GM21723 (cell line): ENCODE data around the gene PRAMEF26.
"Not testable (repeated sequence)": the region's sequence is repeated elsewhere in the genome, so short reads cannot be mapped to it uniquely, and the experiment has no call there.

ENCODE experiments used
- ATAC-seq: cut with Tn5 transposase; IDR thresholded peaks from one replicate; pipeline ENCODE4 v1.9.1; 2021; ENCODE audit warnings: mild to moderate bottlenecking, moderate library complexity; ENCODE audit not compliant: unreplicated experiment

Gene PRAMEF26

DNA sequence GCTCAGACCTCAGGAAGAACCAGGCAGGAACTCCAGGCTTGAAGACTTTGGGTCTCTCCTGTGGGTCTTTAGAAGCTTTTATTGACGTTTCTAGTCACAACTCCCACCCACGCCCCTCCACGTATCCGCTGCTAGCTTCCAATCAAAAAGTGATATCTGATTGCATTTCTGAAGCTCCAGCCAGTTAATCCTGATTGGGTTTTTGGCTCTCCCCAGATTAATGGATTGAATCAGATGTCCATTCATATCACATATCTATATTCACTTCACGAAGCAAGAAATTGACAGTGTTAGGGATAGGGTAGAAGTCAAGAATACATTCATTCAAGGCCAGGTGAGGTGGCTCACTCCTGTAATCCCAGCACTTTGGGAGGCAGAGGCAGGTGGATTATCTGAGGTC lies at the start of gene PRAMEF26:
Gene PRAMEF26, minus strand, starts transcription at position 101 of the 400 bp plus-strand sequence. CDS start 2,914 bp downstream, outside the sequence.
- not testable (repeated sequence) for ATAC-seq

DNA sequence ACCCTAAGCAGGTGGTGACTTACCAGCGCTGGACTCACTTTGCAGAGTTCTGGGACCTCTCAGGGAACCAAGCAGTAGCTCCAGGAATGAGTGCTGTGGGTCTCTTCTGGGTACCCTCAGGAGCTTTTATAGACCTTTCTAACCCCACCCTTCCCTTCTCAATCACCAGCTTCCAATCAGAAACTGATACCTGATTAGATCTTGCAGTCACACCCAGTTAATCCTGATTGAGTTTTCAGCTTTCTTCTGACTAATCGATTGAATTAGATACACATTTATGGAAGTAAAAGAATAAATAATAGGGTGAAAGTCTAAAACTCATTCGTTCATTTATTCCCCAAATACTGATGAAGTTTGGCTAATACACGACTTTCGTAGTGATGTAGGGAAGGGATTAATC lies 45.5 kb upstream of the PRAMEF26 start, which contains the start of gene PRAMEF13:
Gene PRAMEF13, minus strand, starts transcription at position 101 of the 400 bp plus-strand sequence. CDS start 1,820 bp downstream, outside the sequence.
- ATAC-seq = not testable (repeated sequence)

DNA sequence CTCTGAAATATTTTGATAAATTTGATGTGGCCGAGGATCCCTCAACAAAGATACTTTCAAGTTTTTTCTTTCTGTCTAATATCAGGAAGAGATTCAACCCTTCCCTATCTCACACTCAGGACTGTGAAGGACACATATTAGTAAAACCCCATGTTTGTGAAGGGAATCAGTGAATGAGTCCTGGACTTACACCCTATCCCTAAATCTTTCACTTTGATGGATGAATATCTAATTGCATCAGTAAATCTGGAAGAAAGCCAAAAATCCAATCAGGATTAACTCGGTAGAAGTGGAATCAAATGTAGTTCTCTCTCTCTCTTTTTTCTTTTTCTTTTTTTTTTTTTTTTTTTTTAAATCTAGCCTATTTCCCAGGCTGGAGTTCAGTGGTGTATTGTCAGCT lies 15.7 kb upstream of the PRAMEF26 start, which contains the start of gene PRAMEF9:
Gene PRAMEF9, plus strand, starts transcription at position 301 of the 400 bp plus-strand sequence. CDS start 3,433 bp downstream, outside the sequence.
- ATAC-seq = not testable (repeated sequence)

DNA sequence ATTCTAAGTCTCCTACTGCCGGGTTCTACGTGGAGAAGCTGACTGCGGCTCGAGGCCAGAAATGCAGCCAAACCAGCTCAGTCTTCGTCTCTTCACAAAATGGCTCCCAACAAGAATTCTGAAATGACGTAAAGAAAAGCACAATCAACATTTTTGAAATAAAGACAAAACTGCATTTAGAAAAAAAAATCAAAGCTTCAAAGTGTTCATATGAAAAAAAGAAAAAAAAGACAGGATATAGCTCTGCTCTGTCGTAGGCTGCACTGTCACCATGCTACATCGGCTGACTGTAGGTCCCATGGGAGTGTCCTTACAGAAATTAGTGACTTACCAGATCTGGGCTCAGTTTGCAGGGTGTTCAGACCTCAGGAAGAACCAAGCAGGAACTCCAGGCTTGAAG lies 9.7 kb upstream of the PRAMEF26 start, which contains the start of gene HNRNPCL4:
Gene HNRNPCL4, minus strand, starts transcription at position 101 of the 400 bp plus-strand sequence. CDS start 164 bp downstream, outside the sequence.
- not testable (repeated sequence) for ATAC-seq

DNA sequence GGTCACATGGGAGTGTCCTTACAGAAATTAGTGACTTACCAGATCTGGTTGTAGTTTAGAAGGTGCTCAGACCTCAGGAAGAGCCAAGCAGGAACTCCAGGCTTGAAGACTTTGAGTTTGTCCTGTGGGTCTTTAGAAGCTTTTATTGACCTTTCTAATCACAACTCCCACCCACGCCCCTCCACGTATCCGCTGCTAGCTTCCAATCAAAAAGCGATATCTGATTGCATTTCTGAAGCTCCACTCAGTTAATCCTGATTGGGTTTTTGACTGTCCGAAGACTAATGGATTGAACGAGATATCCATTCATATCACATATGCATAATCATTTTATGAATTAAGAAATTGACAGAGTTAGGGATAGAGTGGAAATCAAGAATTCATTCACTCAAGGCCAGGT lies 39.1 kb downstream of the PRAMEF26 start, which contains the start of gene HNRNPCL2:
Gene HNRNPCL2, minus strand, starts transcription at position 101 of the 400 bp plus-strand sequence. CDS start 454 bp downstream, outside the sequence.
- not testable (repeated sequence) for ATAC-seq
